Activated T-cell treated with anti-CD3 and anti-CD28 coated beads for 24 hours (primary cell): ENCODE results near the gene GPRIN1.

ENCODE experiments used
- DNase-seq: peaks from one replicate; pipeline ENCODE4 v3.0.0-alpha.2; 2020; ENCODE audit warnings: low read depth

GPRIN1 gene

GRCh38 chr5:176609724-176610434 lies at the start of gene GPRIN1:
TSS of gene GPRIN1 (minus strand) at chr5:176610156. CDS start at chr5:176599834, 10,322 bp downstream.
- peak; percentile 53 for DNase-seq

DNA sequence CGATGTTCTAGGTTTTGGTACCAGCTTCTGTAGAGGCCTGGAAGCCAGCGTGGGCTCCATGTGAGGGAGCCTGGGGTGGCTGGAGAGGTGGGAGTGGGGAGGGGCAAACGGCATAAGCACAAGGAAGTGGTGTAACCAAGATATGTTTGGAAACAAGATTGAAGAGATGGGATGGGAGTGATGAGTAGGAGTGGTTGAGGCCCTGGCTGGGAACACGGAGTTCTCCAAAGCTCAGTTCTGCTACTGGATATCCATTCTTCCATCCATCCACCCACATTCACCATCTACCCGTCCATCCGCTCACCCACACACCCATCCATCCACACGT lies 49.5 kb upstream of the GPRIN1 start:
- no peak for DNase-seq

DNA sequence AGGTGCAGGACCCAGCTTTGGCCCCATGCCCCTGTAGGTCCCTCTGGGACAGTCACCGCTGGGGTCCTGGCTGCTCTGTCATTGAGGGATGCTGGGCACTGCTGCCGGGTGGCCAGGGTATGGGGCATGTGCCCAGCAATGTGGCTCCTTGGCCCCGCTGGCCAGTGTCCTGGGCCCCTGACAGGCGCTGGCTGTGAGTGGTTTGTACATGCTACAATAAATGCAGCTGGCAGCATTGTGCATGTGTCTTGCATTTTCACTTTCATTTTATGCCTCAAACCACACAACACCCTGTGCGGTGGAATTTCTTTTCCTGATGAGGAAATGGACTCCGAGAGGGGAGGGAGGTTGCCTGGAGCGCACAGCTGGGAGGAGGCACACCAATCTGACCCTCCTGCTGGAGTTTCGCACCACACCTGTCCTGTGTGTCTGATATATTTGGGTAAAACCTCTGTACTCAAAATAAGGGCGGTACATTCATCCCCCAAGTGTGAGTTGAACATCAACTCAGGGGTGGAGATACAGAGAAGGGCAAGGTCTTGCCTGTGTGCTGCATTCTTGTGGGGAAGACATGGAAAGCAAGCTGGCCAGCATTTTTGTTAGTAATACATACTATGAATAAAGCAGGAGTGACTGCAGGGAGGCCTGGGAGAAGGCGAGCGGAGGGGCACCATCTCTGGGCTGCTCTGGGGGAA lies 49.0 kb upstream of the GPRIN1 start:
- no peak for DNase-seq

DNA sequence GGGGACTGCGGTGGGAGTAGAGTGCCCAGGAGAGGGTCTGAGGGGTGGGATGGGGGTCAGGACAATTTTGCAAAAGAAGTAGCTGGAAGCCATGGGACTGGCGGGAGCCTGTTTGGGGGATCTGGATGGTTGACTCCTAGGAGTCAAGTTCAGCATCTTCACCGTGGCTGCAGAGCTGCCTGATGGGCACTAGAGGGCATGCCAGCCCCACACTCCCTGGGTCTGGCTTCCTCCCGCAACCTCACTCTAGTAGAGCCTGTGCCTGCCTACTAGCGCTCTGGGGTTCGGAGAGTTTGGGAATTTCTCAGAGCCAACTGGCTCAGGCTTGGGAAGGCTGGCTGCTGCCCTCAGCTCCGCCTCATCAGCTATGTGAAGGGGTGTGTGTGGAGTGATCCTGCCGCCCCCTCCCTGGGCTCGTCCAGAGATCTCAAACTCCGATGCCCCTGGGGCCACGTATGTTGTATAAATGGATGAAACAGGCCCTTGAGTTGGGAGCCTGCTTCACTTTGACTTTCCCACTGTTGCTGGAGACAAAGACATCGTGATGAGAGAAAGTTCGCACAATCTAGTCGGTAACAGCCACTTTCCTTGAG lies 48.1 kb upstream of the GPRIN1 start:
- DNase-seq = peak; percentile 61

DNA sequence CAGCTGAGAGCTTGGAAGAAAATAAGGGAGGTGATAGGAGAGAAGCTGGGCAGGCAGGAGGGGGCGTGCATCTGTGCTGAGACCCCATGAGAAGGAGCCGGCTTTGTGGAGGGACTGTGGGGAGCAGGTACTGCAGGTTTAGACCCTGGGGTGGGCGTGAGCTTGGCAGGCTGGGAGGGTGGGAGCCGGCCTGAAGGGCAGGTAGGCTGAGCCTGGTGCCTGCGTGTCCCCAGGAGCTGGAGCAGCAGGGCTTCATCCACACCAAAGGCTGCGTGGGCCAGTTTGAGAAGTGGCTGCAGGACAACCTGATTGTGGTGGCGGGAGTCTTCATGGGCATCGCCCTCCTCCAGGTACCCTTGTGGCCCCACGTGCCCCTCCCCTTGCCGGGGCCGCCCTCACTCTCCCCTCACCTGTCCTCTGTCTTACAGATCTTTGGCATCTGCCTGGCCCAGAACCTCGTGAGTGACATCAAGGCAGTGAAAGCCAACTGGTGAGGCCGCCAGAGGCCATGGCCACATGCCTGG lies 46.6 kb upstream of the GPRIN1 start:
- DNase-seq = no peak

- no peak for DNase-seq
Measured at GRCh38 chr5:176654856-176655255, 44.9 kb upstream of the GPRIN1 start.

DNA sequence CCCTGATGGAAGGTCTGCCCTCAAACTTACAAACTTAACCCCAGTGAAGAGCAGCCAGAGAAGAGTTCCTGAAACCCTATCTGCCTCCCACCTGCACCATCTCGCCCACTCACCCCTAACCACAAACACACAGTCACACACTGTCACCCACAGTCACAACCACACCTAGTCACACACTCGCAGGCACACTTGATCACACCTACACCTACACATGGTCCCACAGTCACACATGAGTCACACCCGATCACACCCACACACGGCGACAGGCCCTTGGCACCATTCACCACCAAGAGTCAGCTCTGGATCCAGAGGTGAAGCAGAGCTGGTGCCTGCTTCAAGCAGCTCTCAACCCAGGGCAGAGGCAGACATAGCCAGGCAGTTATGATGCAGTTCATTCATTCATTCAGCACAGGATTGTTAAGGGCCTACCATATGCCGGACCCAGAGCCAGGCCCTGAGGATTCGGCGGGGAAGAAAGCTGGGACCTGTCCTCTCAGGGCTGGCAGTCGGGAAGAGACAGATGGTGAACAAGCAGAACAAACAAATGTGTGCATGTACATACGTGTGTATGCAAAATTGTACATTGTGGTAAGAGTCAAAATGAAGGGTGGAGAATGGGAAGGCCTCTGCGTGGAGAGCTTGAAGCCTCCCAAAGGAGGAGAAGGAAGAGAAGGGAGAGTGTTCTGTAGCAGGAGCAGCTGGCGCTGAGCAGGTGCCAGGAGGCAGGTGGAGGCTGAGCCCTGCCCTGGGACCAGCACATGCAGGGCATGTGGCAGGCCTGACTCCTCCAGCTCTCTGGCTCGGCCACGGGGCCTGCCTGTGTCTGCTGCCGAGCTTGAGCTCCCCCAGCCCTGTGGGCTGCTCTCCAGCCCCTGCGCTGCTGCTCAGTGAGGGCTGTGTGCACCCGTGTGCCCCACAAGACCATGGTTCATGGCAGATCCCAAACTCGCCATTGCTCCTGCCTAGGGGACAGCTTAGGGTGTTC lies 43.7 kb upstream of the GPRIN1 start:
- DNase-seq = peak; percentile 76

DNA sequence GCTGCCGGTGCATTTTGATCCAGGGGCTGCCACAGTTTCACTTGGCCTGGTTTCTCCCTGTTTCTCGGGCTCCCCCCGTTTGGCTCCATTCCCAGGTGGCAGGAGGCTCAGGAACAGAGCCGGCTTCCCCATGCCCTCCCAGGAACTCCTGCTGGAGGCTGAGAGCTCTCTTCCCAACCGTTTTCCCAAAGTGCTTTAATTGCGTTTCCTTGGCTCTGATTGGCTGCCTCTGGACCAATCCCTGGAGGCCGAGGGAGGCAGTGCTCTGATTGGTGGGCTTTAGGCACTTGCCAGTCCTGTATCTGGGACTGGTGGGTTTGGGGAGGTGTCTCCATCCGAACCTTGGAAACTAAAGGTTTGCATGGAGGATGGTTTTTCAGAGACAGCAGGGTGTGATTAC lies 42.2 kb upstream of the GPRIN1 start:
- DNase-seq = no peak

GRCh38 chr5:176651472-176651980 lies 41.6 kb upstream of the GPRIN1 start:
- DNase-seq = no peak

DNA sequence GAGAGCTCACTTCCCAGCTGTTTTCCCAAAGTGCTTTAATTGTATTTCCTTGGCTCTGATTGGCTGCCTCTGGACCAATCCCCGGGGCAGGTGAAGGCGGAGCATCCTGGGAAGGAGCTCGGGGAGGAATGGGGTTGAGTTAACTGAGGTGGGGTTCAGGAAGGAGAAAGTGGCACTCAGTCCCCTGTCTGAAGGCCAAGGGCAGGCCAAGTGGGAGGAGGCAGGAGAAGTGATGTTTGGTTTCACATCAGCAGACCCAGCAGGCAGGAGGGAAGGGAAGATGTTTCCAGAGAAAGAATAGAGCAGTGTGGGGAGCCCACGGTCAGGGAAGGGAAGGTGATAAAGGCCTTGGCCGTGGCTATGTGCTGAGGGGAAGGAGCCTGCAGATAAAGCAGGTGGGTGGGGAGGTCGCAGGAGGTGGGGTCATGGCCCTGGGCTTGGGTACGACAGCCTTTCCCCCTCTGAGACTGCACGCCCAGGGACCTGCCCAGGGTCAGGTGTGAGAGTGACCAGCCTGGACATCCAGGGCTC lies 40.5 kb upstream of the GPRIN1 start:
- no peak for DNase-seq

DNA sequence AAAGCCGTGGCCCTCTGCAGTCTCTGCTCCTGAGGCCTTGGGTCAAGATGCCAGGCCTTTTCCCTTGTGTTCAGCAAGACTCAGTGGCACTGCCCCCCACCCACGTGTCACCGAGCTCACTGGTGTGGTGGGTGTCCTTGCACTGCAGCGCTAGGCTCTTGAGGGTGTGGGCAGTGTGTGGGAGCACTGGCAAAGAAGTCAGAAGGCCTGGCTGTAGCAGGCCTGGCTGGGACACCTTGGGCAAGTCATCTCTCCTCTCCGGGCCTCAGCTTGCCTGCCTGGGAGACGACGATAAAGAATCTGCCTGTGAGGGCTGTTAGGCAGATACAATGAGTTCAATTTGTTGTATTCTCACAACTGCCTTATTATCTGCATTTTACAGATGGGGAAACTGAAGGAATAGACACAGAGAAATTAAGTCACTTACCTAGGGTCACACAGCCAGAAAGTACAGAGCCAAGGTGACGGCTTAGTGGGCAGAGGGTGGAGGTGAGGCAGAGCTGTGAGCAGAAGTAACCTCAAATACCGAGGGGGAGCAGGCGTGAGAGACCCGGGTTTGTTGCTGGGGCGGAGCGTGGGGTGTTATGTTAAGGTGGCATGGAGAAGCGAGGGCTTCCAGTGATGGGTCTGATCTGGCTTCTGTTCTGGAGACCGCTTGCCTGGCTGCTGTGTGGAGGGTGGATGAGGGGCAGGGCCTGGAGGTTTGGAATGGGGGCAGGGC lies 38.7 kb upstream of the GPRIN1 start:
- no peak for DNase-seq

DNA sequence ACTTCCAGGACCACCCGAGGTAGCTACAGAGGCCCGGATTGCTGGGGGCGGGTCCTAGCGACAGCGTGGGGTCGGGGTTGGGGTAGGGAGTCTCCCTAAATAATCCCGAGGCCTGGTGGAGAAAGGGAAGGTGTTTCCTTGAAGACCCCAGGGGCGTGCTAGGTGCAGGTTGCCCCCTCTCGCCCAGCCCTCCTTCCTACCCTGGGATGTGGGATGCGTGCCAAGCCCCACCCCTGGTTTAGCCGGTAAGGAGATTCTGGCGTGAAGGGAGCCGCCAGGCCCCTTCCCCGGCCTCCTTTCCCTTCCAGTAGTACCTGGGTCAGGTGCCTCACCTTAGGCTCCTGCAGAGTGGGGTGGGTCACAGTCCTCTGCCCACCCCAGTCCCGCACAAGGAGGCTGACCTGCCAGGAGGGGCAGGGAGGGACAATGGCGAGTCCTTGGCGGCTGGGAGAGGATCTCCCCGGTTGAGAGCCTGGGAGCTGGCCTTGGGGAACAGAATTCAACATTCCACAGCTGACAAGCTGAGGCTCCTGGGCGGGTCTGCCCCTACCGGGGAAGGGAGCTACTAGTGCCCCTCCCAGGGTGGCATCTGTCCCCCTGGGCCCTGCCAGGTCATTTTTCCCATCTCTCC lies 38.0 kb upstream of the GPRIN1 start:
- DNase-seq = no peak

DNA sequence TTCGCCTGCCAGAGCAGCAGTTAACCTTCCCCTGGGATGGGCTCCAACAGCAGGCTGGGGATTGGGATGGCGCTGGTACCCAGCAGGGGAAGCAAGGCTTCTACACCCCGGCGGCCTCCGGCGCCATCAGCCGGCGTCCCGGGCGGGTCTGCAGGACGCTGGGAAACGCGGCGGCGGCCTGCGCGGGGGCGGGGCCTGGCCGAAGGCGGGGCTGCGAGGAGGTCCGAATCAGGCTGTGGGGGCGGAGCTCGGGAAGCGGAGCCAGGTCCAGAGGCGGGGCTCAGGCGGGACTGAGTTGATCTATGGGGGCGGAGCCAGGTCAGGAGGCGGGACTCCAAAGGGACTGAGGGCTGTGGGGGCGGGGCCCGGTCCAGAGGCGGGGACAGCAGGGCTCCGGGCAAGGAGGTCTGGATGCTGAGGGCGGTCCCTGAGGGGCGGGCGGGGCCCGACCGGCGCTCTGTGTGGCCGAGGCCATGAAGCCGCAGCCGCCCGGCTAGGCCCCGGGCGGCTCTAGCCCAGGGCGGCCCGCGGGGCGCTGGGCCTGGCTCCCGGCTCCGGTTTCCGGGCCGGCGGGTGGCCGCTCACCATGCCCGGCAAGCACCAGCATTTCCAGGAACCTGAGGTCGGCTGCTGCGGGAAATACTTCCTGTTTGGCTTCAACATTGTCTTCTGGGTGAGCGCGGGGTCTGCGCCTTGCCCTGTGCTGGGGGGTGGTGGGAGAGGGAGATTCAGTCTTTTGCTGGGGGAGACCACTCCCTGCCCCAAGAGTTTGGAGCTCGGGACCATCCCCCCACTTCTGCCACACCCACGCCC lies 37.3 kb upstream of the GPRIN1 start, which contains the start of gene TSPAN17:
Gene TSPAN17 (plus strand): TSS at position 455 of the 813 bp plus-strand sequence. CDS start 132 bp downstream, at position 587.
- DNase-seq = peak; percentile 98

GRCh38 chr5:176646707-176647029 lies 36.7 kb upstream of the GPRIN1 start:
- no peak for DNase-seq

DNA sequence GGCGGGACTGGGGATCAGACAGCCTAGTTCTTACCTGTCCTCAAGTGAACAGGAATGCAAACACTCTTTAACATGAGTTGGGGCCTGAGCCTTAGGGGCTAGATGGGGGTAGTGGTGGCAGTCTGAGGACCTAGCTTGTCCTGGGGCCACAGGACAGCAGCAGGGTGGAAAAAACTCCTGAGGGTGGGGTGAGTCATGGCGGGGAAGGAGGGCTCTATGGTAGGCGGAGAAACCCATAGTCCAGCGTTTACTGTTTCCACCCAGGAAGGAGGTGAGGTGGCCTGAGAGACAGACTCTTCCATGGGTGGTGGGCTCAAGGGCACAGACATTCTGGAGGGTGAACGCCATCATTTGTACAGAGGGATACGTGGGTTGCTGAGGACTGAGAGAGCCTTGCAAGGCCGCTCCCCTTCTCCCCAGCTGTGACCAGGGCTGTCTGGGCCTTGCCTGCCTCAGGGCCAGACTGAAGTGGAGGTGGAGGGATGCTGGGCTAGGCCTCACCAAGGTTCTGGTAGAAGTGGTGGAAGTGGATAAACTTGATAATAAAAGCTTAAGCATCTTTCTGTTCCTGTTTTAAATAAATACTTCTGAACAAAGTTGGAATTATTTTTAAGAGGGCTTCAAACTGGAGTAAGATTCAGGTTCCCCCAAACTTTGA lies 36.2 kb upstream of the GPRIN1 start:
- DNase-seq = no peak

- no peak for DNase-seq
Measured at GRCh38 chr5:176644878-176645670, 35.1 kb upstream of the GPRIN1 start.

GRCh38 chr5:176644294-176644693 lies 34.3 kb upstream of the GPRIN1 start:
- DNase-seq = no peak
